GM21367 (cell line): ENCODE results near the gene RNF208.
A peak's percentile ranks its signal among the peaks of the same experiment; 100 is the strongest.

Experiments
- ATAC-seq: cut with Tn5 transposase; IDR thresholded peaks from one replicate; pipeline ENCODE4 v1.9.1; 2021; ENCODE audit not compliant: unreplicated experiment

RNF208 gene

GRCh38 chr9:137215196-137215986 is 6.6 kb downstream of the RNF208 start:
- ATAC-seq = no peak

DNA sequence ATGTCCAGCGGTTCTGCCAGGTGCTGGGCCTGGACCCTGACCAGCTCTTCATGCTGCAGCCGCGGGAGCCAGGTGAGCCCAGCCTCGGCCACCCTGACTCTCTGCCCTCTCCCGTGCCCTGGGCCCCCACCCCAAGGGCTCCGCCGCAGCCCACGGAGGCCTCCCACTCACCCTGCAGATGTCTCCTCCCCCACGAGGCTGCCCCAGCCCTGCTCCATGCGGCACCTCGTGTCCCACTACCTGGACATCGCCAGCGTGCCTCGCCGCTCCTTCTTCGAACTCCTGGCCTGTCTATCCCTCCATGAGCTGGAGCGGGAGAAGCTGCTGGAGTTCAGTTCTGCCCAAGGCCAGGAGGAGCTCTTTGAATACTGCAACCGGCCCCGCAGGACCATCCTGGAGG is 7.4 kb downstream of the RNF208 start:
- no peak for ATAC-seq

DNA sequence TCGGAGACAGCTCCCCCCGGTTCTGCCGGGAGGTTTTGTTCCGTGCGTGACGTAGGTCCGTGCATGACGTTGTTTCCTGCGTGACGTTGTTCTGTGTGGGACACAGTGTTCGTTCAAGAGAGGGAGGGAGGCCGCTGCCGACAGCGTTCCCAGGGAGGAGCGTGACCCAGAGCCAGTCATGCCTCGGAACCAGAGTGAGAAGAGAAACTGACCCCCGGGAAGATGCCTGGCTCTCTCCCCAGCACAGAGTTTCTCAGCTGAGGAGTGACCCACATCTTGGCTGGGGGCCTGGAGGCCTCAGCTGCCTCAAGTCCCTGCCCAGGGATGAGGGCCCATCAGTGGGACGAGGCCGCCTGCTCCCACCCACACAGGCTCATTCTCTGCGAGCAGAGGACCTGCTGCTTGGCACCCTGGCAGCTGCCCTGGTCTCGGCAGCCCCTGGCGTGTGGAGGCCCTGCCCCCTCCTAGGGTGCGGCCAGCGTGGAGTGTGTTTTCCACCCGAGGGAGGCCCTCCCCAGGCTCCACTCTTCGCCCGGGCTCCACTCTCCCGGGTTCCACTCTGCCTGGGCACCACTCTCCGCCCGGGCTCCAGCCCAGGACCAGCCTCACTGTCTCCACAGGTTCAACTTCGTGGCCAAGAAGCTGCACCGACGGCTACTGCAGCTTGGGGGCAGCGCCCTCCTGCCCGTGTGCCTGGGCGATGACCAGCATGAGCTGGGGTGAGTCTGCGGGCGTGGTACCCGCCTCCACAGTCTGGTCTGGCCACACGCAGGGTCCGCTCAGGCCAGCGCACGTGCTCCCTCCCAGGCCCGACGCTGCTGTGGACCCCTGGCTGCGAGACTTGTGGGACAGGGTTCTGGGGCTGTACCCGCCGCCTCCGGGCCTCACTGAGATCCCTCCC is 8.6 kb downstream of the RNF208 start:
- ATAC-seq = no peak

DNA sequence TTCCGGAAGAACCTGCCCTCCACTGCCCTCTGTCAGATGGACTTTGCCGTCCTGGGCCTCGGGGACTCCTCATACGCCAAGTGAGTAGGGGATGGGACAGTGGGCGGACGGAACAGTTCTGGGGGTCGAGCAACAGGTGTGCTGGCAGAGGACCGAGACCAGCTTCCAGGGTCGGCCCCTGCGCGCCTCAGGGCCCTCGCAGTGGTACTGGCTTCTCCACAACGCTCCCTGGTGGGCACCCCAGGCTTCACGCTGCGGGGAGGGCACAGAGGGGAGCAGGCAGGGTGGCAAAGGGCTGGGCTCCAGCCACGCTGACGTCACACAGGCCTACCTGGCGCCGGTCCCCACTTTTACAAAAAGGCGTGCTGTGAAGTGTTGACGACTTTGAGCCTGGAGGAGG is 9.5 kb downstream of the RNF208 start:
- no peak for ATAC-seq

- ATAC-seq = no peak
These were observed 10.5 kb downstream of the RNF208 start for GRCh38 chr9:137211532-137211931.

GRCh38 chr9:137206602-137207001 is 15.4 kb downstream of the RNF208 start:
- ATAC-seq = no peak

DNA sequence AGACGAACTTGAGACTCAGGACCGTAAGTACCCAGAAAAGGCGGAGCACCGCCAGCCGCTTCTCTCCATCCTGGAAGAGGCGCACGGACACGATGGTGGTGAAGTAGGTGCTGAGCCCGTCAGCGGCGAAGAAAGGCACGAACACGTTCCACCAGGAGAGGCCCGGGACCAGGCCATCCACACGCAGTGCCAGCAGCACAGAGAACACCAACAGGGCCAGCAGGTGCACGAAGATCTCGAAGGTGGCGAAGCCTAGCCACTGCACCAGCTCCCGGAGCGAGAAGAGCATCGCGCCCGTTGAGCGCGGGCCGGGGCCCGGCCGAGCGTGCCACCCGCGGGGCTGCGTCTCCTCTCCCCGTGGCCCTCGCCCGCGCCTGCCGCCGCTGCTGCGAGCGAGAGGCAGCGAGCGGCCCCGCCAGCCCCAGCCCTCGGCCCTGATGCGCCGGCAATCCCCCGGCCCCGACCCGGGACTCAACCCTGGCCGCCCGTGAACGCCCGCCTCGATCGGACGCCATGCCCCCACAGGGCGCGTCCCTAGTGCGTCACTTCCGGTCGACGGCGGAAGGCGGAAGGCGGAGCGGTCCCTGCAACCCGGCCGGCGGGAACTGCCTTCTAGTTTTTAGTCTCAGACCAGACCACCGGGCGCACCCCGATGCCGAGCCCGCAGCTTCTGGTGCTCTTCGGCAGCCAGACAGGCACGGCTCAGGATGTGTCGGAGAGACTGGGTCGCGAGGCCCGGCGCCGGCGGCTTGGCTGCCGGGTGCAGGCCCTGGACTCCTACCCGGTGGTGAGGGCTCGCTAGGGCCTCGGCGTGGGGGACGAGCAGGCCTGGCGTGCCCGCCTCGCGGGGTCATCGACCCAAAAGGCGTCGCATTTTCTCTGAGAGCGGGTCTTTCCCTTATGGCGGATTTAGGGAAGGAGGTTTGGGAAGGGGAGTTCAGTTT is 16.6 kb downstream of the RNF208 start, which contains the start of the genes NDOR1 and TMEM203:
Gene NDOR1, plus strand, starts transcription at position 575 of the 944 bp plus-strand sequence. Its CDS starts 78 bp downstream, at position 653.
Gene TMEM203, minus strand, starts transcription at position 523 of the 944 bp plus-strand sequence. Its CDS starts 234 bp downstream, at position 289.
- no peak for ATAC-seq

- ATAC-seq = no peak
These were observed 17.3 kb downstream of the RNF208 start for GRCh38 chr9:137204731-137205125.

DNA sequence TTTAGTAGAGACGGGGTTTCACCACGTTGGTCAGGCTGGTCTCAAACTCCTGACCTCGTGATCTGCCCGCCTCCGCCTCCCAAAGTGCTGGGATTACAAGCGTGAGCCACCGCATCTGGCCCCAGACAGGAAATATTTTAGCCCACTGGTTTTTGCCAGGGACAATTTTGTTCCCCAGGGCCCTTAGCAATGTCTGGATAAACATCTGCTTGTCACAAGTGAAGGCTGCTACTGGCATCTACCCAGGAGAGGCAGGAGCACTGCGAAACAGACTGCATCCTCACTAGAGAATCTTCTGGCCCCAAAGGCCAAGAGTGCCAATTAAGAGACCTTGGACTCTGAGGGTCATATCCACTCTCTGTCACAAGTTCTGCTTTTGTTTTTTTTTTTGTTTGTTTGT is 19.1 kb downstream of the RNF208 start:
- ATAC-seq = no peak

DNA sequence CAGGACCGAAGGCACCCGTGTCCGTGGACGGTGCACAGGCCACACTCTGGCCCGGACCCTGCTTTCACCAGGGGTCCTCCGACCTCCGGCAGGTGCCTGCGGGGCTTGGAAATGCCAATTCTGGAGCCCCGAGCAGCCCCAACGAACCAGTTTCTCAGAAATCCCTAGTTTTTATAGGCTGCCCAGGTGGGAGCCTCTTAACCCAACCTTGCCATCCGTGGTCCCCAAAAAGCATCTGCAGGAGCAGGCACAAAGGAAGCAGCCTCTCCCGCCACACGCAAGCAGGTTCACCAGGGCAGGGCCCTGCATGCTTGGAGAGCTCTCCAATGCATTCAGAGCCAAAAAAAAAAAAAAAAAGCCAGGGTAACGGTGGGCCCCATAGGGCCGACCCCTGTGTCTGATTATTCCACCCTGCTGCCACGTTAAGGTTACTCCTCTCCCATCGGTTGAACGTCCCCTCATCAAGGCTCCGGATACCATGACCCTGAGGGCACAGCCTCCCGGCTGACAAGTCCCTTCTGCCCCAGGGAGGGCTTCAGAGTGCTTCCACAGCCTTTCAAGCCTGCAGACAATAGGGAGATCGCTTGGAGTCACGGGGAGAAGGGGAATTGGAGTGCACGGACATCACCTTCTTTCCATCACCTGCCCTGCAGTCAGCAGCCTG is 20.7 kb downstream of the RNF208 start:
- ATAC-seq = no peak

- peak; percentile 81 for ATAC-seq
These were observed 21.5 kb downstream of the RNF208 start, which contains the start of gene TPRN for GRCh38 chr9:137200311-137201204. Gene TPRN (minus strand): TSS chr9:137200741. CDS start chr9:137200711, 30 bp downstream.

DNA sequence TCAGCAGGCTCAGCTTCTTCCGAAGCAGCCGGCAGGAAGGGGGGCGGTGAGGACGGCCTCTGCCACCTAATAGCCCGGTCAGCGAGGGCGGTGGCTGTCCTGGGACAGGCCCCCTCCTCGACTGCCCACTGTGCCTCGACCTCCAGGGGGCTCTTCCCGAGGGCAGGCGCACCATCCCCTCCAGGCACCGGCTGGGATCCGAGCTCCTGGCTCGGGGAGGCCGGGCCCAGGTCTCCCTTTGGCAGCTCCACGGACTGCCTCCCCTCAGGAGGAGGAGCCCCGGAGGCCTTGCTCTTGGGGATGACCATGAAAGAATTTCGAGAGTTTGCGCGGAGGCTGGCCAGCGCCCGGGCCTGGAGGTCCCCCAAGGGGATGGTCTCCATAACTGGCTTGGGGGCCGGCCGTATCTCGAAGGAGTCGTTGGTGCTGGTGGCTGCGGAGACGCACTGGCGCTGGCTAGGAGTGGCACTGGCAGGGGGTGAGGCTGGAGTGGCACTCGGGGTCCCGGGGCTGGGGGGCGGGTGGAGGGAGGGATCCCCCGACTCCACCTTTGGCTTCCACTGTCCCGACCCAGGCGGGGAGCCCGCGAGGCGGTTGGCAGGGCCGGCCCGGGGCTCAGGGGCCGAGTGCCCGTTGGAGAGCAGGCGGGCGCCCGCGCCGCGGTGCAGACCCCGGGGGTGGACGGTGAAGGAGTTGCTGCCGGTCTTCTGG is 22.5 kb downstream of the RNF208 start:
- ATAC-seq = no peak

- no peak for ATAC-seq
These were observed 23.1 kb downstream of the RNF208 start for GRCh38 chr9:137198902-137199283.

- ATAC-seq = no peak
These were observed 23.8 kb downstream of the RNF208 start for GRCh38 chr9:137198051-137198901.

DNA sequence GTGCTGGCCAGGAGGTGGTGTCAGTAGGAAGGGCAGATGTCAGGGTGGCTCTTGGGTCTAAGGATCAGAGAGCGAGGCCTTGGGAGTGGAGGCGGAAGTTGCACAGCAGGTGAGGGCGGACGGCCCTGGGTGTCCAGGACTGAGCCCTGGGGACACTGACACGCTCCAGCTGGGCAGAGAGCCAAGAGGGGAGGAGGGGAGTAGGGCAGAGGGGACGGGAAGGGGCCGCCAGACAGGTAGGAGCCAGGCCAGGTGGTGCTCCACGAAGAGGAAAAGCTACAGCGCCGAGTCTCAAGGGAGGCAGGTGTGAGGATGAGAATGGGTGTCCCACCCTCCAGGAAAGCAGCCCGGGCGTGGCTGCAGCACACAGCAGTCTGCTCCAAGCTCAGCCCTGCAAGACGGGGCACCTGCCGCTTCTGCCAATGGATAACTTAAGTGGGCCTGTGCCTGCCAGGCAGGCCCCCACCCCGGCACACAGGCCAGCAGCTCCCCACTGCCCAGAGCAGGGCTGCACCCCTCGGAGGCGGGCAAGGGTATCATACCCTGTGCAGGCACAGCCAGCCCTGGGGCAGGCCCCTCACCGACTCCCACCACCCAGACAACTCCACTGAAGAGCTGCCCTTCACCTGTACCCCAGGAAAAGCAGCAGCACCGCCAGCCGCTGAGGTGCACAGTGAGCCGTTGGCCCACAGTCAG is 26.4 kb downstream of the RNF208 start:
- ATAC-seq = no peak

GRCh38 chr9:137194909-137195308 is 27.1 kb downstream of the RNF208 start:
- no peak for ATAC-seq

DNA sequence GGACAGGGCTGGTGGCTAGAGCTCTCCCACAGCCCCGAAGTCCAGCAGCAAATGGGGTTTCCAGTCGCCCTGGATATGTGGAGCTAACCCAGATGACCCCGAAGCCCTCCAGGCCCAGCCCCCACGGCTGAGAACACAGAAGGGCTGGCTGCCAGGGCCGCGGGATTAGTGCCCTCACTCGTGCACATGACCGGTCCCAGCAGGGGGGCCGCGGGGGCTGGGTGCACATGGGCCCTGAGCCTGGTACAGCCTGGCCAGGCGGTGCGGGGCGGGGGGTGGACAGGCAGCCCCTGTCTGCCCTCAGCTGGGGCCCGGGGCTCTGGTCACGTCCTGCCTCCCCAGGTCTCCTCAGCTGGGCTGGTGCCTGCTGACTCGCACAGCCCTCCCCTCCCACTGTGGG is 27.7 kb downstream of the RNF208 start:
- ATAC-seq = no peak
